Retina (tissue), 1 donor: Measurements from ENCODE around the gene SPACA6.
"Not testable (repeated sequence)": the region's sequence is repeated elsewhere in the genome, so short reads cannot be mapped to it uniquely, and the experiment has no call there.

ENCODE experiments used
- DNase-seq: peaks from one replicate; pipeline ENCODE4 v3.0.0-alpha.2; 2016

SPACA6 gene

GRCh38 chr19:51693260-51693659, at the start of gene SPACA6:
TSS of gene SPACA6 (plus strand) at chr19:51693330. CDS start at chr19:51693527, 197 bp downstream.
- no peak for DNase-seq

- DNase-seq: no peak
Observed at GRCh38 chr19:51644636-51645271, 48.4 kb upstream of the SPACA6 start.

- not testable (repeated sequence) for DNase-seq
Observed at GRCh38 chr19:51646730-51647129, 46.4 kb upstream of the SPACA6 start, which contains the start of gene SIGLEC14. TSS of gene SIGLEC14 (minus strand) at chr19:51646825. CDS start at chr19:51646759, 66 bp downstream.

- no peak for DNase-seq
Observed at GRCh38 chr19:51647318-51647717, 45.8 kb upstream of the SPACA6 start.

GRCh38 chr19:51651216-51651846, 41.8 kb upstream of the SPACA6 start:
- DNase-seq: no peak

- DNase-seq: no peak
Observed at GRCh38 chr19:51652266-51652665, 40.9 kb upstream of the SPACA6 start.

GRCh38 chr19:51653162-51653561, 40.0 kb upstream of the SPACA6 start:
- DNase-seq: no peak

GRCh38 chr19:51654783-51655182, 38.3 kb upstream of the SPACA6 start:
- no peak for DNase-seq

GRCh38 chr19:51660975-51661600, 32.0 kb upstream of the SPACA6 start:
- DNase-seq: peak; percentile 67

- DNase-seq: no peak
Observed at GRCh38 chr19:51663650-51664049, 29.5 kb upstream of the SPACA6 start.

GRCh38 chr19:51664131-51664530, 29.0 kb upstream of the SPACA6 start:
- DNase-seq: no peak

GRCh38 chr19:51664997-51665396, 28.1 kb upstream of the SPACA6 start:
- DNase-seq: no peak

GRCh38 chr19:51668216-51668615, 24.9 kb upstream of the SPACA6 start:
- no peak for DNase-seq

- not testable (repeated sequence) for DNase-seq
Observed at GRCh38 chr19:51675911-51676565, 17.1 kb upstream of the SPACA6 start.

GRCh38 chr19:51676566-51677083, 16.5 kb upstream of the SPACA6 start:
- no peak for DNase-seq

GRCh38 chr19:51680474-51680873, 12.7 kb upstream of the SPACA6 start:
- no peak for DNase-seq

- no peak for DNase-seq
Observed at GRCh38 chr19:51681286-51681941, 11.7 kb upstream of the SPACA6 start.

- no peak for DNase-seq
Observed at GRCh38 chr19:51686171-51686570, 7.0 kb upstream of the SPACA6 start.

- peak; percentile 83 for DNase-seq
Observed at GRCh38 chr19:51687791-51688670, 5.1 kb upstream of the SPACA6 start.

- peak; percentile 94 for DNase-seq
Observed at GRCh38 chr19:51688671-51689571, 4.2 kb upstream of the SPACA6 start.
